ENCODE results near the gene ERGIC1.
"Not testable (repeated sequence)": the region's sequence is repeated elsewhere in the genome, so short reads cannot be mapped to it uniquely, and the experiment has no call there.

ERGIC1 gene

DNA sequence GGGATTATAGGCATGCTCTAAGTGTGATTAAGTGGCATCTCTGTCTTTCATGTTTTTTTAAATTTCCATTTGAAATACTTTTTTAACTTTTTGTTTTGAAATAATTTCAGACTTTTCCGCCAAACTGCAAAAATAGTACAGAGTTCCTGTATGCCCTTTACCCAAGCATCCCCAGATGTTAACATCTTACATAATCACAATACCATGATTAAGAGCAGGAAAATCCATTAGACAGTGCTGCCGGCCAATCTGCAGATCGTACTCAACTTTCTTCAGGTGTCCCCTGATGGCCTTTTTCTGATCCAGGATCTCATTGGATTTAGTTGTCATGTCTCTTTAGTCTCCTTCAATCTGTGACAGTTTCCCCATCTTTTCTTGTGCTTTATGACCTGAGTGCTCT is 49.0 kb downstream of the ERGIC1 start:
- no peak for DNase-seq

DNA sequence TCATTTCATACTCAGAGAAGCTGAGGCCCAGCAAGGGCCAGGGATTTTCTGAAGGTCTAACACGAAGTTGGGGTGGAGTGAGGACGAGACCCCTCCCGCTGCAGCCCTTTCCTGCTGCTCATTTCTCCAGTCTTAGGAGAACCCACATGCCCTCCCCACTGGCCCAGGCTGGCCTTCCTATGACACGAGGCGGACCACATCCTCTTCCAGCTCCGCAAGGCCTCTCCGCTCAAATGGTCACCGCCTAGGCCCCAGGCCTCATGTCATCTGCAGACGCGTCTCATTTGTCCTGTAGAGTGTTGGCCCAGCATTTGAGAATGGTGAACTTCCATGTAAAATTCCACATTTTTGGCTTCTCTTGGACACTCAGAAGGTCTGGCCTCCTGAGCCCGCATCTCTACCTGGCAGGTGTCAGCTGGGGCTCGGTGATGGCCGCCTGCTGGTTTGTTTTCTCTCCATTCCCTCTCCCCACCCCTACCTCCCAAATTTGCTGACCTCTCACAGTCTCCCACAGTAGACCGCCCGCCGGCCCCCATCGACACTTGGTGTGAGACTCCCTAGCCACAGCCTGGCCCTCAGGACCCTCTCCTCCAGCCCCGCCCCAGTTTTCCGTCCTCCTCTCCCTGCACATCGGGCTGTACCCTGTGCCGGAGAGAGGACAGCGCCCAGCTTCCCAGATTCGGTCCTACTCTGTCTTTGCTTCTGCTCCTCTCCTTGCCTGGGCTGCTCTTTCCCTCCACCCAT is 51.7 kb downstream of the ERGIC1 start:
- DNase-seq: no peak

DNA sequence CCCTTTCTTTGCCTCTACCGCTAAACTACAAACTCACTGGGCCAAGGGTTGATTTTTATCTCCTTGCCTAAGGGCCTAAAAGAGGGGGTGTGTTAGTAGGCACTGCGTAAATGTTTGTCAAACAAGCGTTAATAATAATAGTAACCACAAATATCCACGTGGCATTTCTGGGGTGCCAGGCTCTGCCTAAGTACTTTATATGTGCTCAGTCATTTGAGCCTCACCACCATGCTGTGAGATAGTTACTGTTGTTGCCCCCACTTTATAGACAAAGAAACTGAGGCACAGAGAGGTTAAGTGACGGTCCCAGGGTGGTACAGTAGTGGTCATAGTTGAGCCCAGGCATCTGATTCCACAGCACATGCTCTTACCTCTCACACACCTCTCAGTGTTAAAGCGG is 52.4 kb downstream of the ERGIC1 start:
- no peak for DNase-seq

DNA sequence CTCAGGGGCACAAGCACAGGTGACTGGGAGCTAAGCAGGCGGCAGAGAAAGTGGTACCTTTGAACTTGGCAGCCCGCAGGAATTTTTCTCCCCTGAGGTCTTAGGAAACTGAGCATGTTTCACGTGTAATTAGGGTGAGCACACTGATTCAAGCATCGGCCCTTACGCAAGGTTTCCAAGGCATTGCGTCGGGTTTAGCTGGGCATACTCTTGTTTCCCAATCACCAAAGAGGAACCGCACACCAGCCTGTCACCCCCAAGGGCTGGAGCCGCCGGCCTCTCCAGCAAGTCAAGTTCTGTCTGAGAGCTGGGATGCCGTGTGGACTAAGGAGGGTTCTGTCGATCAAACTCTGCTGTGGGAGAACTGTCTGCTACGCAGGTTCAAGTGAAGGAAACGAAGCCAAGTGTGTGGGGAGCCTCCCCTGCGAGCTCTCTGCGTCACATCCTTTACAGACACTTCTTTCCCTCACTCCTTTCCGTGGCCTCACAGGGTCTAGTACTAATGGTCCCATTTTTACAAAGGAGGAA is 53.0 kb downstream of the ERGIC1 start:
- no peak for DNase-seq

DNA sequence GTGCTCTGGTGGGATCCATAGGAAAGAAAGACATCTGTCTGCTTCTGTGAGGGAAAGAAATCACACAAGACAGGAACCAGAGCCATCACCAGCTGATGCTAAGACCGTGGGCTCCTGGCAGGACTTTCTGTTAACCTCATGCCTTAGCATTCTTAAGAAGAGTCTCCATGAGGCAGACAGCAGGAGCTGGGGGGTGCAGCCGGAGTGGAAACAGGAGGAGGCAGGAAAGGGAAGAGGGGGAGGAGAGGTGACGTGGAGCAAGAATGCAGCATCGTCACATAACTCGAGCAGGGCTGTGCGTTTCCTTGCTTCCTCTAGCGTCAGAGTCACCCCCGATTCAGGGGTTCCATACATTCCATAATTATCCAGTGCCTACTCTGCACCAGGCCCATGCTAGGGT is 53.6 kb downstream of the ERGIC1 start:
- no peak for DNase-seq

DNA sequence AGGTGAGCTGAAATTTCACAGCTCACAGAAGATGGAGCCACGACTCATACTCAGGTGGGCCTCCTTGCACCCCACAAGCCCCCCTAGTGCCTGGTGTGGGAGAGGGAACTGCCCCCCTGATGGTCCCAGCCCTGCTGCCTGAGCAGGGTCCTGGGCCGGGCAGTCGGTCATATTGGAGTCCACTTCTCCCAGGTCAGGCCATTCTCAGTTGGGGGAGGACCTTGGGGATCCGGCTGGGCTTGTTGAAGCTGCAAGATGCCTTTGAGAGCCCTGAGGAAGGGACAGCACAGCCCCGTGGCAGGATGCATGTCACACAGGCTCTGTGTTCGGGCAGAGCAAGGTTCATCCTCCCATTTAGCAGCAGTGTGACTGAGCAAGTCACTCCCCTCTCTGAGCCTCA is 56.6 kb downstream of the ERGIC1 start:
- DNase-seq: no peak

DNA sequence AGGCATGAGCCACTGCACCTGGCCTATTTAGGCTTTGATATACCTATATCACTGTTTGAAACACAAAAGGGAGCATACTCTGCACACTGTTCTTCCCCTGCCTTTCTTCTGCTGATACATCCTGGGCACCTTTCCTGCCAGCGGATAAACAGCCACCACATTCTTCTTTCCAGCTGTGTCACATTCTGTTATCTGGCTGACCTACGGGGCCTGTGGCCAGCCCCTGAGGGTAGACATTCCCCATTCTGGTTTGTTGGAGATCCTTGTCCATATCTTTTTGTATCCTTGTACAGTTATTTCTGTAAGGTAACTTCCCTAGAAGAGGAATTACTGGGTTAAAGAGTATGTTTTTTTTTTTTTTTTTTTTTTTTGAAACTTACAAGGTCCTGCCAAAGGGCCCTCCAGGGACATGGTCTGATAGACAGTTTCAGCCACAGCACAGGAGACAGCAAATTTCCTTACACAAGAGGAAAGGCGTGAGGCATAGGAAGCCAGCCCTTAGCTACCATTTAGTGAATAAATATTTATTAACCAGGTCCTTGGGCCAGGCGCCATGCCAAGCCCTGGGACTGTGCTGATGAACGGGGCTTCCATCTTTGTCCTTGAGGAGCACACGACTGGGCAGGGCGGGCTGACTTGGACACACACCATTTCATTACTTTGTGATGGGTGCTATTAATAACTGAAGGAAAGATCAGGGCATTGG is 57.8 kb downstream of the ERGIC1 start:
- DNase-seq: no peak

DNA sequence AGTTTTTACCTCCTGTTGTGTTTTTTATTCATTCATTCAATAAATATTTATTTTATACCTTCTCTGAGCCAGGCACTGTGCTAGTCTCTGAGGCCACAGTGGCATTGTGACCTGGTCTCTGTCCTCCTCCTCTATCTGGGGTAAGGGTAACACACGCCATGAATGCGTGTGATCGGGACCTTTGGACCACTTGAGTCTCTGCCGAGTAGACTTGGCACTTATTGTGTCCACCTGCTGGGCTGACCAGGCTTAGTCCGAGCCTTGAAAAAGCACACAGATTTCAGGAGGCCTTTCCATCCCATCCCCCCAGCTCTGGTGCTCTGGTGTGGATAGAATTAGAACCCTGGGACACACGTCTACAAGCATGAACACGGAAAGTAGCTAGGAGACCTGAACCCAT is 58.7 kb downstream of the ERGIC1 start:
- no peak for DNase-seq

DNA sequence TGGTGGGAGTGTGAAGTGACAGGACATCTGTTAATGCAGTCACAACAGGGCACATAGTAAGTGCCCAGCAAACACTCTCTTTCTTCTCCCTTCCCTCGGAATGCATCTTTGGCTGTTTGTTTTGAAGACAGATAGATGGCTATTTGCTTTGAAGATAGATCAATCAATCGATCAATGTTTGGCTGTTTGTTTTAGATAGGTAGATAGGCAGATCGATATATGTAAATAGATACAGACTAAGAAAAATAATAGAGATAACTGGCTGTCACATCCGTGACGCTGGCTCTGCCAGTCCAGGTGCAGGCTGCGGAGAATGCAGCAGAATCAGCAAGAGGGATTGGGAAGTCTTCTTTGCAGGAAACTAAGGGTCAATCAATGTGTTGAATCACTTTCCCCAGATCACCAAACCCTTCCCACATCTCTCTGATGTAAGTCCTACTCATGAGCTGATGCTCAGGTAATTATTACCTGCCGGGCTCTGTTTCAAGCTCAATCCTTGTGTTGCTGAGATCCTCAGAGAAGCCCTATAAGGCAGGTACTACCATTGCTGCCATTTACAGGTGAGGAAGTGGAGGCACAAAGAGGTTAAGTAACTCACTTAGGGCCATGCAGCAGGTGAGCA is 60.8 kb downstream of the ERGIC1 start:
- DNase-seq: no peak

DNA sequence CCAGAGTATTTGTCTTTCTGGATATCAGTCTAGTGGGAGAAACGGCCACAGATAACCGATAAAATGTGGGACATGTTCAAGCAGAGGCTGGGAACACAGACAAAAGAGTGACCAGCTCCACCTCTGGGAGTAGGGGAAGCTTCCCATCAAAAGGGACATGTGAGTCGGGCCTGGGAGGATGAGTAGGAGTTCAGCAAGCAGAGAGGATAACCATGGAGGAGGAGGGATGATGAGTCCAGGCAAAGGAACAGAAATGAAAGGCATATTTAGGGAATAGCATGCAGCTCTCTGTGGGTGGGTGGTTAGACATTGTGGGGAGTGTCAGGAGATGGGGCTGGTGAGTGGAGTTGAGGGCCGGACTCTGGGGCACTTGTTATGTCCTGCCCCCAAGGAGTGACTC is 61.5 kb downstream of the ERGIC1 start:
- DNase-seq: no peak

DNA sequence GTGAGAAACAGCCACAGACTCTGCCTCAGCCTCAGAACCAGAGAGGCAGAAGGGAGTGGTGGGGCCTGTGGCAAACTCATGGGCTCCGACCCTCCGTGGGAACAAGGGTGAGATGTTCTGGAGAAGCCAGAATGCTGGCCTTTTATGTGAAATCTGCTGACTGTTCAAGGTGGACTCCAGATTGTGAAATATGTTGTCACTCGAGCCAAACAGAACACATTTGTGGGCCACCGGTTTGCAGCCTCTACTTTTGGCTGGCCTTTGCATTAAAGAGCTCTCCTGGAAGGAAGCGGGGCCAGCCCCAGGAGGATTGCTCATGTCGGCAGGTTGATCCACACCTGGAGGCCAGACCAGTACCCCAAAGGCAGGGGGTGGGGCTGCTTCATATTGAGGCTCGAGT is 62.4 kb downstream of the ERGIC1 start:
- DNase-seq: no peak

DNA sequence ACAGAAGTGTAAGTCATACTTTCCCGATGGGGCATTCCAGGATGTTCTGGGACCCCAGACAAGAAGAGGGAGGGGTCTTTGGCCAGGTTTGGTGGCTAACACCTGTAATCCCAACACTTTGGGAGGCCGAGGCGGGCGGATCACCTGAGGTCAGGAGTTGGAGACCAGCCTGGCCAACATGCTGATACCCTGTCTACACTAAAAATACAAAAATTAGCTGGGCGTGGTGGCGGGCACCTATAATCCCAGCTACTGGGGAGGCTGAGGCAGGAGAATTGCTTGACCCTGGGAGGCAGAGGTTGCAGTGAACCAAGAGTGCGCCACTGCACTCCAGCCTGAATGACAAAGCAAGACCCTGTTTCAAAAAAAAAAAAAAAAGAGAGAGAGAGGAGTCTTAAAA is 63.0 kb downstream of the ERGIC1 start:
- DNase-seq: not testable (repeated sequence)

DNA sequence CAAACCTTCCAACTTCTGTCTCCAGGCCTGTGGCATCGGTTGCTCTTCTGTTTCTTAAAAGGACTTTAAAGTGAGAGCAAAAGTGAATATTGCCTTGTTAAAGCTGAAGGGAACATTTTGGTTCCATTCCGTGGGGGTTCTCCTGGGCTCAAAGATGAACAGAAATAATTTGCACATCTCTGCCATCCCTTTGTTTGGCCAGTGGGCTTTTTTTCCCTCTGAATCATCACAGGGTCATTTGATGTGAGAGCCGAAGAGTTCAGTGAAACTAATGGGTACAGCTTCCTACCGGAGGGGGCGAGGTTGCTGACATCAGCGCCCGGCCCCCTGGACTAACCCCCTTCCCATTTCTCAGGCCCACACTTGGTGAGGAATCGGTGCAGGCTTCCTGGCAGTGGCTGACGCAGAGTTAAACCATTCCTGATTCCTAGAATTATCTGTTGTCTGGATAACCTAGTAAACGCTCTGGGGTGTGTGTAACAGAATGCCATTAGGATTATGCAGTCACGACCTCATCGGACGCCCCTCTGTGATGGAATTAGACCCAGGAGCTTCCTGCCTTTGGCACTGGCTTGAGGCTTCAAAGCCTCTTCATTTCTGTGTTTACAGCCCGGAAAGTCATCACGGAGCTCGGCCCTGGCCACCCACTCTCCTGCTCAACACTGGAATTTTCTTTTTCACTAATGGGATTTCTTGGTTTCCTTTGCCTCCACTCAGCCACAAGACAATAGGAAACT is 63.6 kb downstream of the ERGIC1 start:
- no peak for DNase-seq

DNA sequence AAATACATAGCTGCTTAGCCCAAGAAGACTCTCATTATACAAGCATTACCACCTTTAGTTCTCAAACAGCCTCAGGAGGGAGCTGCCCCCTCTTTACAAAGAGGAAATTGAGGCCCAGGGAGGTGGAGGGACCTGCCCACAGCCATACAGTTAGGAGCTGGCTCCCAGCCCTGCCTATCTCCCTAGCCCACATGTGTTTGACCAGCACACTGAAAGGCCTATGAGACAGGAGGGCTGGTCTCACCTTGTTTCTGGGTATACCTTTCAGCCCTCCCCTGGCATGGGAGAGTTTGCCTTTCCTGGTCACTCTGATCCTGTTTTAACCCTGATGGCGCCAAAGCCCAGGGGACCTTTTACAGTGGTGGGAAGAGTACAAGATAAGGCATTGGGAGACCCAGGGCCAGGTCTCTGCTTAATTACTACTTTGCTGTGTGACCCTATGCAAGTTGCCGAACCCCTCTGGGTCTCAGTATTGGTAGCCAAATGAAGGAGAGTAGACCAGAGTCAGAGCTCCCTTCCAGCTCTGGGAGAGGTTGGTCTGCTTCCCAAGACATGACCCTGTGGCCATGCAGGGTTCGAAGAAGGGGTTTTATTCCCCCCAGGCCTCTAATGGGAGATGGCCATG is 64.3 kb downstream of the ERGIC1 start:
- DNase-seq: no peak

DNA sequence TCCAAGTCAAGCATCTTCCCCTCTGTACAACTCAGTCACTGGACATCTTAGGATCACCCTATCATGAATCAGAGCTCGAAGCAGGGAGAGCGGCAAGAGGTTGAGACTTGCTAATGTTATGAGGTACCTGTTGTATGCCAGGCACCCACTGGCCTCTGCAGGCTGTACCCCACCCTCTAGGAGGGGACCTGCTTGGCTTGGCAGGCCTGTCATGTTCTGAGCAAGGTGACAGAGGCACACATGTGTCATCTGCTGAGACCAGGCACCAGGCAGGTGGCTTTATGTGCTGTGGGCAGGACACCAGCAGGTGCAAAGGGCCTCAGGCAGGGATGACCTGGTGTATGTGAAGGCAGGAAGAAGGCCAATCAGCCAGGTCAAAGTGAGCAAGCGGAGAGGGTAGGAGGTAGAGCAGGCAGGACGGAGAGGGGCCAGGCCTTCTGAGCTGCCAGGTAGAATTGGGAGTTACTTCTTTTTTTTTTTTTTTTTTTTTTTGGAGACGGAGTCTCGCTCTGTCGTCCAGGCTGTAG is 64.9 kb downstream of the ERGIC1 start:
- DNase-seq: no peak

DNA sequence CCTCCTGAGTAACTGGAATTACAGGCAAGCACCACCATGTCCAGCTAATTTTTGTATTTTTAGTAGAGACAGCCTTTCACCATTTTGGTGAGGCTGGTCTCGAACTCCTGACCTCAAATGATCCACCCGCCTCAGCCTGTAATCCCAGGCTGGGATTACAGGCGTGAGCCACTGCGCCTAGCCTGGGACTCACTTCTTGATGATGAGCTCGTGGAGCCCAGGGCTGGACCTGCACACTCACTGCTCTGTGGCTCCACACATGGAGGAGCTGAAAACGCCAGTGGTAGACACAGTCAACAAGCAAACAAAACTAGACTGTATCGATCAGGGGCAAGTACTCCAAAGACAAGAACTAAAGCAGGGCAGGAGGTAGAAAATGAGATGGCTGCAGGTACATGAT is 65.4 kb downstream of the ERGIC1 start:
- no peak for DNase-seq

DNA sequence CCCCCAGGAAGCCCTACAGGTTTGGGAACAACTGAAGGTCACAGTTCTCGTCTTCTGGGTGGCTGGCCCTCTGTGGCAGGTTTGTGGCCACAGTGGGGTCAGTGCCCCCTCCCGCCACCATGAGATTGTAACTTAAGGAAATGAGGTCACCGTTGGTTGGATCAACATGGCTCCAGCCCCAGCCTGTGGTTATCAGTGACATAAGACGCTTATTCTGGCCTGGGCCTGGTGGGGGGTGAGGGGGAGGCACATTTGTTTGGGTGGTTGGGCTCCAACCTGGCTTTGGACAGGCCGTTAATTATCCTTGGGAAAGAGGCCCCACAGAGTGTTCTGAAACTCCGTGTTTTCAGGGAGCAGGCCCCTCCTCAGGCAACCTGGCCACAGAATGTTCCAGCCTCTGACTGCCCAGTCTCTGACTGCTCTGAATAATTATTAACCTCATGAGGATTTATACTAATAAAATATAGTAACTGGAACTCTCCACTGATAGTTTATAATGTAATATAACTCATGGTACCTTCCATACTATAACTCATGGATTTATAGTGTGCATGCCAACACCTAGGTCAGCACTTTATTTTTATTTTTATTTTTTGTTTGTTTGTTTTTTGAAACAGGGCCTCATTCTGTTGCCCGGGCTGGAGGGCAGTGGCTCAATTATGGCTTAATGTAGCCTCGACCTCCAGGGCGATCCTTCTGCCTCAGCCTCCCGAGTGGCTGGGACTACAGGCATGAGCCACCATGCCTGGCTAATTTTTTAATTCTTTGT is 67.1 kb downstream of the ERGIC1 start:
- DNase-seq: no peak

DNA sequence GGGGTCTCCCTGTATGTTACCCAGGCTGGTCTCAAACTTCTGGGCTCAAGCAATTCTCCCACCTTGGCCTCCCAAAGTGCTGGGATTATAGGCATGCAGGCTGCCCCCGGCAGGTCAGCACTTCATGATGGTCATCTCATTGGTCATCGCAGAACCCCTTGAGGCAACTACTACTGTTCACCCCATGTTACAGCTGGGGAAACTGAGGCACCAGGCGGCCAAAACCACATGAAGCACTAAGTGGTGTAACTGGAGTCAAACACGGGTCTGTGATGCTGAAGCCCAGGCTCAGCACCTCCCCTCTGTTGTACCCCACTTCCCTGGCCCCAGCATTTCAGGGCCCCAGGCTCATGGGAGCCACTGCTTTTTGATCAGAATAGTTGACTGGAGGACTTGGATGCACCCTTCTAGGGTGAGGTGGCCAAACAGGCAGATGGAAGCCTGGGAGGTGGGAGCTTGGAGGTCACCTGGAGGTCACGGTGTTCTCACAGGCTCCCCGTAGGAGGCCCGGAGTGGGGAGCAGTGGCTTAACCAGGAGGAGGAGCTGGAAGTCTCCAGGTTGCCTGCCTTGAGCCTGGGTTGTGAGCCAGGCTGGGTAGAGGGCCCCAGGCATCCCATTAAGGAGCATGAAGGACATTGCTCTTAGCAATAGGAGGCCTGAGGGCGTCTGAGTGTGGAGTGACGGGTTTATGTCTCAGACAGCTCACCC is 67.9 kb downstream of the ERGIC1 start:
- DNase-seq: no peak

DNA sequence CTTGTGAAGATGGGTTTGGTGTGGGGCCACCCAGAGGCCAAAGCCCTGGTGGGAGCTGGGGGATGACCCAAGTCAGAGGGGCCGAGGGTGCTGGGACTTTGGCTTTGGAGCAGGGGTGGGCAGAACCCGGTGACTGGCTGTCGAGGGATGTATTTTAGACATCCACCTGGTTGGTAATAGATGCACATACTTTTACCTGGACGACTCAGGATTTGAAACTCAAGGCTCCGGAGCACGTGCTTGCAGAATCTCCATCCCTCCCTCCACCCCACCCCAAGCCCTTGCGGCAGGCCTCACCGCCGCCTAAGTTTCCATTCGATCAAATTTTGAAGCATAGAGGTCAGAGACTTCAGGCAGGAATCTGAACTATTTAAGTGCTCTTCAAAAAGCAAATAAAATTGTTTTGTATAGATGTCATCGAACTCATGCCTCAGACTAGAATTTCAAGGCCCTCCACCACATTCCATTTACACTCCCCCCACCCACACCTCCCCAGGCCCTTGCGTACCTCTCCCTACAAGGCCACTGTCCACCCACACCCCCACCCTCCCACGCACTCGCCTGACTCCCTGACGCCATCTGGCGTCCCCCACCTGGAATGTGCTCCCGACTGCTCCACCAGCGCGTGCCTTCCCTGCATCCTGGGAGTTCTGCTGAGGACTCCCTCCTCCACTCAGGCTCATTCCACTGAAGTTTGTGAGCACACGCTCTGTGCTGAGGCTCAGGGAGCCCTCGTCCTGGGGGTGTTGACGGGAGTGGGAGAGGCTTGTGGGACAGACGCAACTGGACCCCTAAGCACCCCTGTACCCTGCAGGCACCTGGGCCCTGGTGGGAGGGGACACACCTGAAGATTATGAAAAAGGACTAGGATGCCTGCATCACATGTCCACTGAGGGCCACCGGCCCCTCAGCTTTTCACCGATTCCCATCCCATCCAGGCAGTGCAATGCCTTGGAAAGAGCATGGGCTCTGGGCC is 68.7 kb downstream of the ERGIC1 start:
- DNase-seq: no peak

DNA sequence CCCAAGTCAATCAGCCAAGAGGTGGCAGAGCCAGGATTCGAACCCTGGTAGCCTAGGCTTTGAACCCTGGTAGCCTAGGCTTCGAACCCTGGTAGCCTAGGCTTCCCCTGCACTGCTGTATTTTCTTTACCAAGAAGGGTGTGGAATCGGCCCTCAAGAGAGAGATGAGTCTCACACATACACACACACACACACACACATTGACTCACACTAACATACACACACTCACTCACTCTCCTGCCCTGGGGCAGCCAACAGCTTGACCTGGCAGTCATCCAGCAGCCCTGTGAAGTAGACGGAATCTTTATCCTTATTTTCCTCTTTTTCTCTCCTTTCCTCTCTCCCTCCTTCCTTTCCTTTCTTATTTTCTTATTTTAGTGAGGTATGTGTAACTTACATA is 69.7 kb downstream of the ERGIC1 start:
- no peak for DNase-seq

All from DMS79 (cell line).